K562 (cell line): ENCODE results near the gene RAB12.
"Not testable (repeated sequence)": the region's sequence is repeated elsewhere in the genome, so short reads cannot be mapped to it uniquely, and the experiment has no call there.

Experiments
- CTCF ChIP-seq, 3 experiments: IDR thresholded peaks in 2 of 3; conservative IDR thresholded peaks in 1 of 3; 2 replicates each; pipeline ENCODE4 v1.5.1; 2011 to 2012; ENCODE audit warnings: low read length in 3 of 3, mild to moderate bottlenecking in 3 of 3, control low read depth in 2 of 3, improper control_type of control experiment in 1 of 3, inconsistent platforms in 1 of 3, low read depth in 1 of 3, mixed read lengths in 1 of 3, moderate library complexity in 1 of 3; ENCODE audit not compliant: insufficient read depth in 2 of 3
- SETDB1 ChIP-seq: IDR thresholded peaks from one replicate; pipeline ENCODE4 v1.6.1; 2012; ENCODE audit warnings: low read length, control low read depth, inconsistent platforms
- SRSF1 ChIP-seq: fragments of 200-400 bp; formaldehyde crosslinking; IDR thresholded peaks from 2 replicates; pipeline ENCODE4 v1.6.1; 2017; ENCODE audit warnings: mild to moderate bottlenecking, low read depth, low read length, moderate library complexity

- TF ChIP-seq SETDB1; CTCF (IDR thresholded peaks at IDR 0.05 in 2 of 3, conservative IDR thresholded peaks at IDR 0.05 in 1 of 3; ENCODE audit: insufficient read depth in 2 of 3, low read depth in 1 of 3, low read length in 3 of 3); SRSF1: not testable (repeated sequence)
Measured at GRCh38 chr18:8573766-8574165, 35.5 kb upstream of the RAB12 start.
